HFF-Myc (cell line): Measurements from ENCODE around the gene PRPF4.

Source experiments
- DNase-seq: peaks from one replicate; pipeline ENCODE4 v3.0.0-alpha.2; 2011; ENCODE audit warnings: low read depth; ENCODE audit errors: extremely low read depth
- H3K4me3 ChIP-seq: replicated peaks from 2 replicates; pipeline ENCODE4 v1.5.1; 2011; ENCODE audit warnings: low read depth, mild to moderate bottlenecking, control low read depth, low read length
- CTCF ChIP-seq: IDR thresholded peaks from 2 replicates; pipeline ENCODE4 v1.5.1; 2012; ENCODE audit warnings: mild to moderate bottlenecking, low read depth, low read length, control low read depth; ENCODE audit errors: missing control alignments

PRPF4 gene

DNA sequence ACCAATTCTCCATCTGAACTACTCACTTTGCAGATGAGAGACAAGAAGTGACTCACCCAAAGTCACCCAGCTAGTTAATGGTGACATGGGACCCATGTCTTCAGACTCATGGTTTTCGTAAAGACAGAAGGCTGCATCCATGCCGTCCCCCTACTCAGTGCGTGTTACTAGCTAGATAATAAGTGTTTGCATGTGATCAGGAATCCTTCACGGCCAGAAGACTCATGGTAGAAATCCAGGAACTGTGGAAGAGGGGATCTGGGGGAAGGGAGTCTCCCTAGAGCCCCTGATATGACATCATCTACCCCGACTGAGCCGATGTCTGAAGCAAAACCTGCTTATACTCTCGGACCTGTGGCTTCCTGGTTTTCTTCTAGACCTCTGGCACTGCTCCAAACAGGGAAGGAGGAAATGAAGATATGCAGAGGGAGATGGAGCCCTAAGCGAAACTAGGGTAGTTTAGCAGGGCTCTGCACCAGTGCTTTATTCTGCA, 24.4 kb downstream of the PRPF4 start:
- H3K4me3 ChIP-seq = no peak overlapping the region
- TF ChIP-seq CTCF = no peak
- DNase-seq = no peak

DNA sequence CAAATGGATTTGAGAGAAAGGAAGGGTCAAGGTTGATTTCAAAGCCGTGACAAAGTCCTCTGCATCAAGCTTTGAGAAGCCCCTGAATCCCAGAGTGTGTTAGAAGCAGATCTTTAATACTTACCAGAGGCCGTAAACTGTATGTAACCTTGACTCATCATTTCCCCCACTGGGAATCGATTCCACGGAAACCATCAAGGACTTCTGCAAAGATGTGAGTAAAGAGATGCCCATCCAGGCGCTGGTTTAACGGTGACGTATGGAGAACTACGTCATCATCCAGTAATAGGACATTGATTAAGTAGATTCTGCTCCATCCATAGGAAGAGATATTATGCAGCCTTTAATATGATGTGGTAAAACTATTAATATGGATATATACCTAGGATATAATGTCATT, 26.1 kb downstream of the PRPF4 start:
- no peak overlapping the region for H3K4me3 ChIP-seq
- no peak for TF ChIP-seq CTCF
- DNase-seq = no peak

DNA sequence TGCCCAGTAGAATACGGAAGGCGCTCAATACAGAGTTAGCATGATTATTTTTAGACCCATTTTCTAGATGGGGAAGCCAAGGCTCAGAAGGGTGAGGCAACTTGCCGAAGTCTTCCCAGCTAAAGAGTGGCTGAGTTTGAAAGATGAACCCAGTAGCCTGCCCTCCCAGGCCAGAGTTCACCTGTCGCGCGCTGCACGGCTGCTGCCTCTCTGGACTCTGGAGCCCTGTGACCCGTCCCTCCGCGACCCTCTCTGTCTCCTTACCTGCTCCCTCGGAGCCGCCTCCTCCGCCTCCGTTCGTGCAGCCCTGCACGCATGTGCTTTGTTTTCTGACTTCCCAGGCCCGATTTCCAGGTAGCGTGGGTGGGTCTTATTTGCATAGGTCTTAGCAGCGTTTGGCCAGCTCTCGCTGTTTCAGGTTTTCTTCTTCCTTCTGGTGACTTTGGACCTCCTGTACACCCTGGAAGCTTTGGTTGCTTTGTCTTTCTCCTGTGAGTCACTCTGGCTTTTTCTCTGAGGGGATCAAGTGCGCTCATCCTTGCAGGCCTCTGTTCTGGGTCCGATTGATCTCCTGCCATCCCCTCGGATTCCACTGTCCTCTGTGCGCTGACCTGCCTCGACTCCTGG, 27.4 kb downstream of the PRPF4 start, which contains the start of gene RNF183:
Gene RNF183, minus strand, starts transcription at position 585 of the 627 bp plus-strand sequence. CDS start 5,192 bp downstream, outside the sequence.
- TF ChIP-seq CTCF = no peak
- H3K4me3 ChIP-seq = no peak within 1 kb of the TSS
- DNase-seq = no peak

- no peak for TF ChIP-seq CTCF
- DNase-seq = no peak
- no peak overlapping the region for H3K4me3 ChIP-seq
Measured at GRCh38 chr9:113306566-113306965, 31.1 kb downstream of the PRPF4 start.

DNA sequence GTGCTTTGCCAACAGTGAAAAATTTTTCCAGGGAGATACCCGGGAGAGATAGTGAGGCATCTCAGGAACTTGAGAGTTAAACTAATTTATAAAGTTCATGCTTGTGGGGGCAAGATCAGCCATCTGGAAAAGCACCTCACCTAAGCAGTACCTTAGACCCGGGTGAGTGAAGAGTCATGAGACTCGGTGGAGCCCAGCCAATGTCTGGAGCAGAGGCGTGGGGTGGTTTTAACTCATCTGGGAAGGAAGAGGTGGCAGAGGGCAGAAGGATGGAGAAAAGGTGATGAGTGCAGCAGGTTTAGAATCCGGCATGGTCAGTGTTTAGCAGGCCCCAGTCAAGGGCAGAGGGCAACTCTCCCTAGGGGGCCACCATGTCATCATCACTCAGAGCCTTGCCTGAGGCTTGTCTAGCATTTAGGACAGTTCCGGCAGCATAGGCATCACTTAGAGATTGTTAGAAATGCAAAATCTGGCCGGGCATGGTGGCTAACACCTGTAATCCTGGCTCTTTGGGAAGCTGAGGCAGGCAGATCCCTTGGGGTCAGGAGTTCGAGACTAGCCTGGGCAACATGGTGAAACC, 32.0 kb downstream of the PRPF4 start:
- H3K4me3 ChIP-seq = no peak overlapping the region
- DNase-seq = no peak
- no peak for TF ChIP-seq CTCF

GRCh38 chr9:113309204-113309813, 33.9 kb downstream of the PRPF4 start:
- TF ChIP-seq CTCF = peak; percentile 72
- H3K4me3 ChIP-seq = no peak overlapping the region
- no peak for DNase-seq
